A549 treated with AZD9567 at 1 μM for 4 hours (cell line): ENCODE data around the gene MAP3K21. TPM values are rescaled to one million over a fixed set of nuclear protein-coding genes. Genes with fewer than 3 reads are reported as not detected.

Experiments used
- total RNA-seq: library from RNA; stranded (reverse); fragments of 200-300 nt; extraction: Qiagen RNA extraction; gene quantifications from 5 replicates; pipeline ENCODE4 v1.2.3, GENCODE V29; 2022; ENCODE audit not compliant: insufficient read depth

MAP3K21 gene
- 7.5 to 10.9 TPM (median 9.2 TPM) in 5 replicates for total RNA-seq

DNA sequence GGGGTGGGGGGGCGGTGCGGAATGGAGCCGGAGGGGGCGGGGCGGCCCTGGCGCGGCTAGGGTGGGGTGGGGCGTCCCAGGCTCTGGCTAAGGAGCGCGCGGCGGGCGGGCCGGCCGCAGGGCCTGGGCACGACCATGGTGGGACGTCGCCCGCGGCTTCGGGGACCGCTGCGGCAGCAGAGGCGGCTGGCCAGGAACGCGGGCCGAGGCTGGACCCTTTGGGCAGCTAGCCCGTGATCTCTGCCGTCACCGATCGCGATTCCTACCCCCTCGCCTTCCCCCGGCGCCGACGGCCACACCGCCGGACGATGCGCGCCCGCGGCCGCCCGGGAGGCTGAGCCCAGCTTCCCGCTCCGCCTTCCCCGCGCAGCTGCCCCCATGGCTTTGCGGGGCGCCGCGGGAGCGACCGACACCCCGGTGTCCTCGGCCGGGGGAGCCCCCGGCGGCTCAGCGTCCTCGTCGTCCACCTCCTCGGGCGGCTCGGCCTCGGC lies at the start of gene MAP3K21:
Gene MAP3K21, plus strand, starts transcription at position 74 of the 491 bp plus-strand sequence. Its CDS starts 305 bp downstream, at position 379.

DNA sequence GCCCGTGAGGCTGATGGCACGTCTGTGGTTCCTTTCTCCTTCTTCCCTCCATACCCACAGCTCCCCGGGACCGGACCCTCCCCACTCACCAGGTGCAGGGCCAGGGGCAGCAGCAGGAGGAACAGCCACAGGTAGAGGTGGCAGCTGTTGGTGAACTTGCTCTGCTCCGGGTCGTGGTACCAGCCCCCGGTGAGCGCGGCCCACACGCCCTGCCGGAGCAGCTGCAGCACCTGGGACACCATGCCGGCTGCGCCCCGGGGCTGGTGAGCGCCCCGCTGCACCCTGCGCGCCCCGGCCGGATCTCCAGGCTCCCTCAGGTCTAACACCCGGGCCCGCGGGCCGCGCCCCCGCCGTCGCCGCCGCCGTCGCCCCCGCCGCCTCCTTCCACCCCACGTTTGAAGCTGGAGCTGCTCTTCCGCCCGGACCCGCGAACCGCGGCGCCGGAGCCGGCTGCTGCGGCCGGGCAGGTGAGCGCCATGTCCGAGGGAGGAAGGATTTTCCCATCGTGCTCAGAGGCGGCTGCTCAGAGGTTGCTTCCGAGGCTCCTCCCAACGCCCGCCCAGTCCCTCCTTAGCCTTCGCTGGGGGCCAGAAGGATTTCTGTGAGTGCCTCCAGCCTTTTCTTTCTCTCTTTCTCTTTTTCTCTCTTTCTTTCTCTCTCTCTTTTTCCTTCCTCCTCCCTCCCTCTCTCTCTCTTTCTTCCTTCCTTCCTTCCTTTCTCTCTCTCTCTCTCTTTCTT lies 32.1 kb upstream of the MAP3K21 start, which contains the start of gene PCNX2:
Gene PCNX2, minus strand, starts transcription at position 489 of the 738 bp plus-strand sequence. Its CDS starts 247 bp downstream, at position 242.

Other genes with a start within 250 kb of the MAP3K21 start
- gene PCNX2, start 32.0 kb upstream of the MAP3K21 start, total RNA-seq, result 9.1 to 12.4 TPM (median 9.5 TPM) in 5 replicates